Measurements from ENCODE around the gene POU6F2.

GRCh38 chr7:39288303-39288702 lies 310.6 kb downstream of the POU6F2 start:
- no peak for TF ChIP-seq CTCF (IDR thresholded peaks at IDR 0.05)
- TF ChIP-seq EZH2 (IDR thresholded peaks at IDR 0.05; ENCODE audit: borderline replicate concordance, insufficient read depth, low read depth, low read length, poor library complexity, severe bottlenecking) = no peak
